Measurements from ENCODE around the gene PCDHB12. TPM values are rescaled to one million over a fixed set of nuclear protein-coding genes. Genes with fewer than 3 reads are reported as not detected.
"Not testable (repeated sequence)": the region's sequence is repeated elsewhere in the genome, so short reads cannot be mapped to it uniquely, and the experiment has no call there.

The PCDHB12 gene
- polyA plus RNA-seq, 1 donor (not counting 4 experiments of a cell fraction or from before 2014, with no cell fraction given): not detected

DNA sequence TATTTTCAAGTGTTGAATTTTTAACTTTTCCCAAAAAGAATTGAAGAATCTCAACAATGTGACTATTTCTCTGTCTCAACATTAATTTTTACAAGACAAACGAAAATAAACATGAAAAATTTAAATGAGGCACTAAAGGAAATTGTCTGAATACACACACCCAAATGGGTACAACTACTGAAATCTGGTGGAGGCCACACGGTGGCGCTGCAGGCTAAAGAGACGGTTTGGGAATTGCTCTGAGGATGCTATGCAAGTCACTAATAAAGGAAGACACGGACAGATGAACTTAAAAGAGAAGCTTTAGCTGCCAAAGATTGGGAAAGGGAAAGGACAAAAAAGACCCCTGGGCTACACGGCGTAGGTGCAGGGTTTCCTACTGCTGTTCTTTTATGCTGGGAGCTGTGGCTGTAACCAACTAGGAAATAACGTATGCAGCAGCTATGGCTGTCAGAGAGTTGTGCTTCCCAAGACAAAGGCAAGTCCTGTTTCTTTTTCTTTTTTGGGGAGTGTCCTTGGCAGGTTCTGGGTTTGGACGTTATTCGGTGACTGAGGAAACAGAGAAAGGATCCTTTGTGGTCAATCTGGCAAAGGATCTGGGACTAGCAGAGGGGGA is 16.3 kb upstream of the PCDHB12 start, which contains the start of gene PCDHB10:
Gene PCDHB10, plus strand, starts transcription at position 244 of the 616 bp plus-strand sequence. Its CDS starts 200 bp downstream, at position 444.
- Histone ChIP-seq H3K79me2 (ENCODE audit: control insufficient read depth, insufficient read depth, low read length) (no peaks in the 10 kb centered on the region), H4K20me1 (ENCODE audit: control insufficient read depth, extremely low read depth, insufficient read depth, low read length) (no peaks in the 10 kb centered on the region), H3K4me2 (ENCODE audit: control insufficient read depth, extremely low read depth, insufficient read depth, low read depth, low read length) (no peak within 1 kb of the TSS), H3K27me3 (ENCODE audit: control insufficient read depth, extremely low read depth, insufficient read depth, low read length) (no peaks in the 10 kb centered on the region), H3K9me1 (ENCODE audit: control insufficient read depth, extremely low read depth, insufficient read depth, low read length) (no peaks in the 10 kb centered on the region), H2AFZ (ENCODE audit: control insufficient read depth, low read length) (no peak within 1 kb of the TSS), H3K9me3 (ENCODE audit: control insufficient read depth, low read depth, low read length) (no peaks in the 10 kb centered on the region), H3K4me1 (ENCODE audit: control insufficient read depth, extremely low read depth, insufficient read depth, low read length) (no peaks in the 10 kb centered on the region), H3K27ac (ENCODE audit: control insufficient read depth, insufficient read depth, low read length) (no peak within 1 kb of the TSS), H3K9ac (ENCODE audit: control insufficient read depth, extremely low read depth, insufficient read depth, low read length) (no peak within 1 kb of the TSS), H3K4me3 (ENCODE audit: control insufficient read depth in 2 of 3, extremely low read depth in 1 of 3, insufficient read depth in 2 of 3, low read depth in 1 of 3, low read length in 3 of 3) (no peak within 1 kb of the TSS), H3K36me3 (ENCODE audit: control insufficient read depth in 2 of 2, extremely low read depth in 1 of 2, insufficient read depth in 2 of 2, low read length in 2 of 2) (no peaks in the 10 kb centered on the region)
- FAIRE-seq (no peak), DNase-seq (ENCODE audit: low read depth, low spot score) (no peak)
- no peak for TF ChIP-seq EZH2 (IDR thresholded peaks at IDR 0.05; ENCODE audit: low read length)
- TF ChIP-seq, protein P1, sequence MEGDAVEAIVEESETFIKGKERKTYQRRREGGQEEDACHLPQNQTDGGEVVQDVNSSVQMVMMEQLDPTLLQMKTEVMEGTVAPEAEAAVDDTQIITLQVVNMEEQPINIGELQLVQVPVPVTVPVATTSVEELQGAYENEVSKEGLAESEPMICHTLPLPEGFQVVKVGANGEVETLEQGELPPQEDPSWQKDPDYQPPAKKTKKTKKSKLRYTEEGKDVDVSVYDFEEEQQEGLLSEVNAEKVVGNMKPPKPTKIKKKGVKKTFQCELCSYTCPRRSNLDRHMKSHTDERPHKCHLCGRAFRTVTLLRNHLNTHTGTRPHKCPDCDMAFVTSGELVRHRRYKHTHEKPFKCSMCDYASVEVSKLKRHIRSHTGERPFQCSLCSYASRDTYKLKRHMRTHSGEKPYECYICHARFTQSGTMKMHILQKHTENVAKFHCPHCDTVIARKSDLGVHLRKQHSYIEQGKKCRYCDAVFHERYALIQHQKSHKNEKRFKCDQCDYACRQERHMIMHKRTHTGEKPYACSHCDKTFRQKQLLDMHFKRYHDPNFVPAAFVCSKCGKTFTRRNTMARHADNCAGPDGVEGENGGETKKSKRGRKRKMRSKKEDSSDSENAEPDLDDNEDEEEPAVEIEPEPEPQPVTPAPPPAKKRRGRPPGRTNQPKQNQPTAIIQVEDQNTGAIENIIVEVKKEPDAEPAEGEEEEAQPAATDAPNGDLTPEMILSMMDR (optimal IDR thresholded peaks at IDR 0.05 in 1 of 3, IDR thresholded peaks at IDR 0.05 in 1 of 3, conservative IDR thresholded peaks at IDR 0.05 in 1 of 3; ENCODE audit: extremely low read depth in 1 of 3, insufficient read depth in 2 of 3, low read length in 3 of 3): peak in 2 of 3 experiments; percentile 18 to 26
- dilution Hi-C loops (cut with MboI; ENCODE audit: extremely low pct_ligation_motif_present, low sequenced_read_pairs): no loop called here

DNA sequence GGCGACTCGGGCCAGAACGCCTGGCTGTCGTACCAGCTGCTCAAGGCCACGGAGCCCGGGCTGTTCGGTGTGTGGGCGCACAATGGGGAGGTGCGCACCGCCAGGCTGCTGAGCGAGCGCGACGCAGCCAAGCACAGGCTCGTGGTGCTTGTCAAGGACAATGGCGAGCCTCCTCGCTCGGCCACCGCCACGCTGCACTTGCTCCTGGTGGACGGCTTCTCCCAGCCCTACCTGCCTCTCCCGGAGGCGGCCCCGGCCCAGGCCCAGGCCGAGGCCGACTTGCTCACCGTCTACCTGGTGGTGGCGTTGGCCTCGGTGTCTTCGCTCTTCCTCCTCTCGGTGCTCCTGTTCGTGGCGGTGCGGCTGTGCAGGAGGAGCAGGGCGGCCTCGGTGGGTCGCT is 14.2 kb upstream of the PCDHB12 start:
- H3K4me2 ChIP-seq (ENCODE audit: control insufficient read depth, extremely low read depth, insufficient read depth, low read depth, low read length); H3K4me1 ChIP-seq (ENCODE audit: control insufficient read depth, extremely low read depth, insufficient read depth, low read length); H3K9me1 ChIP-seq (ENCODE audit: control insufficient read depth, extremely low read depth, insufficient read depth, low read length); H2AFZ ChIP-seq (ENCODE audit: control insufficient read depth, low read length); H3K79me2 ChIP-seq (ENCODE audit: control insufficient read depth, insufficient read depth, low read length); H4K20me1 ChIP-seq (ENCODE audit: control insufficient read depth, extremely low read depth, insufficient read depth, low read length); H3K27me3 ChIP-seq (ENCODE audit: control insufficient read depth, extremely low read depth, insufficient read depth, low read length); H3K36me3 ChIP-seq (ENCODE audit: control insufficient read depth in 2 of 2, extremely low read depth in 1 of 2, insufficient read depth in 2 of 2, low read length in 2 of 2); DNase-seq (ENCODE audit: low read depth, low spot score); H3K9ac ChIP-seq (ENCODE audit: control insufficient read depth, extremely low read depth, insufficient read depth, low read length); H3K9me3 ChIP-seq (ENCODE audit: control insufficient read depth, low read depth, low read length); FAIRE-seq; H3K4me3 ChIP-seq (ENCODE audit: control insufficient read depth in 2 of 3, extremely low read depth in 1 of 3, insufficient read depth in 2 of 3, low read depth in 1 of 3, low read length in 3 of 3); dilution Hi-C loops (cut with MboI; ENCODE audit: extremely low pct_ligation_motif_present, low sequenced_read_pairs); H3K27ac ChIP-seq (ENCODE audit: control insufficient read depth, insufficient read depth, low read length): not testable (repeated sequence)

DNA sequence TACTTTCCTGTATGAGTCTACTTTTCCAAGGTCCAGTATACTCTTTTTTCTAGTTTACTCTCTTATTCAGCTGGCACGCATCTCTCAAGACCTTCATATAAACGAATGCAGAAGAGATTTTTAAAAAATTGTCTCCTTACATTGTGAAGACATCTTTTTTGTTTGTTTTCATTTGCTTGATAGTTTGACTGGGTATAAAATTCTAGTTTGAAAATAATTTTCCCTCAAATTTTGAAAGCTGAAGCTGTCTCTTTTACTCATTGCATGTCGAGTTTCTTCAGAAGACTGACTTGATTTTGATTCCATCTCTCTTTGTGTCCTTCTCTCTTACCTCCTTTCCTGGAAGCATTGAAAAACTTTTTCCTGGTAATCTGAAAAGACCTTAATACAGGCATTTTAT is 12.2 kb upstream of the PCDHB12 start:
- Histone ChIP-seq H3K27ac (ENCODE audit: control insufficient read depth, insufficient read depth, low read length) (no peak overlapping the region), H3K79me2 (ENCODE audit: control insufficient read depth, insufficient read depth, low read length) (no peaks in the 10 kb centered on the region), H3K4me2 (ENCODE audit: control insufficient read depth, extremely low read depth, insufficient read depth, low read depth, low read length) (no peak overlapping the region), H3K4me1 (ENCODE audit: control insufficient read depth, extremely low read depth, insufficient read depth, low read length) (no peaks in the 10 kb centered on the region), H2AFZ (ENCODE audit: control insufficient read depth, low read length) (no peak overlapping the region), H4K20me1 (ENCODE audit: control insufficient read depth, extremely low read depth, insufficient read depth, low read length) (no peaks in the 10 kb centered on the region), H3K9me3 (ENCODE audit: control insufficient read depth, low read depth, low read length) (no peaks in the 10 kb centered on the region), H3K27me3 (ENCODE audit: control insufficient read depth, extremely low read depth, insufficient read depth, low read length) (no peaks in the 10 kb centered on the region), H3K36me3 (ENCODE audit: control insufficient read depth in 2 of 2, extremely low read depth in 1 of 2, insufficient read depth in 2 of 2, low read length in 2 of 2) (no peaks in the 10 kb centered on the region), H3K4me3 (ENCODE audit: control insufficient read depth in 2 of 3, extremely low read depth in 1 of 3, insufficient read depth in 2 of 3, low read depth in 1 of 3, low read length in 3 of 3) (no peak overlapping the region), H3K9me1 (ENCODE audit: control insufficient read depth, extremely low read depth, insufficient read depth, low read length) (no peaks in the 10 kb centered on the region), H3K9ac (ENCODE audit: control insufficient read depth, extremely low read depth, insufficient read depth, low read length) (no peak overlapping the region)
- no peak for DNase-seq (ENCODE audit: low read depth, low spot score)
- TF ChIP-seq EZH2 (IDR thresholded peaks at IDR 0.05; ENCODE audit: low read length): no peak
- TF ChIP-seq, protein P1 (optimal IDR thresholded peaks at IDR 0.05 in 1 of 3, IDR thresholded peaks at IDR 0.05 in 1 of 3, conservative IDR thresholded peaks at IDR 0.05 in 1 of 3; ENCODE audit: extremely low read depth in 1 of 3, insufficient read depth in 2 of 3, low read length in 3 of 3): no peak
- dilution Hi-C loops (cut with MboI; ENCODE audit: extremely low pct_ligation_motif_present, low sequenced_read_pairs): no loop called here
- no peak for FAIRE-seq
